HG02623 (cell line): Measurements from ENCODE around the gene PRCP.
A peak's percentile ranks its signal among the peaks of the same experiment; 100 is the strongest.

Source experiments
- ATAC-seq: cut with Tn5 transposase; IDR thresholded peaks from one replicate; pipeline ENCODE4 v1.9.1; 2021; ENCODE audit warnings: moderate library complexity; ENCODE audit not compliant: unreplicated experiment

Gene PRCP

GRCh38 chr11:82907371-82907770 is 7.1 kb upstream of the PRCP start:
- ATAC-seq, result no peak

DNA sequence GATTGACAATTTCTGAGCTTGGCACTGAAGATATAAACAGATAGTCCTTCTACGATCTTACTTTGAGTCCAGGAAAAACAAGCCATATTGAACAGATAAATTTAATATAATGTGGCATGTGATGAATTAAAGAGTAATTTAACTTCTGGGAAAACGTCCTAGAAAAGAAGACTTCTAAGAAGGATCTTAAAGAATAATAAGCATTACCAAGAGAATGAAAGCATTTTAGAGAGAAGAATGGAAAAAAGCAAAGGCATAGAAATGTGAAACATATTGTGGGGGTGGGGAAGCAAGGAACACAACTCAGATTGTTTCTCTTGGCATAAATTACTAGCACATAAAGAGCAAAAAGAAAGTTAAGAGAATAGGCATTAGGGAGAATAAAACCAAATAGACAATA is 6.7 kb upstream of the PRCP start:
- no peak for ATAC-seq

DNA sequence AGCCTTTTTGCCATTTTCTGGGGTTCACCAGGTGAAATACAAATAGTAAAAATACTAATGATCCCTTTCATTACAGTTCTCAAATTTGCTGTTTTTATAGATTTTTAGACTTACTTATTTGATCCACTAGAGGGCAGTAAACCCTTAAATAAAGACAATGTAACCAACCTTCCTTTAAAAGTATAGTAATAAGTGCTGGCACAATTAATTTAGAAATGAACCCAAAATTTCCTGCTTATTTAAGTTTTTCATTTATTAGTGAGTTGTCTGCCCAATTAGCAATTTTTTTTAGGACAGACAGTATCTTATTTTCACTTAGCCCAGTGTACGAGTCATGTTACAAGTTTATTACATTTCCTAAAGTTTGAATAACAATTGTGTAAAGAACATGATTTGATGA is 6.0 kb upstream of the PRCP start:
- ATAC-seq, result no peak

DNA sequence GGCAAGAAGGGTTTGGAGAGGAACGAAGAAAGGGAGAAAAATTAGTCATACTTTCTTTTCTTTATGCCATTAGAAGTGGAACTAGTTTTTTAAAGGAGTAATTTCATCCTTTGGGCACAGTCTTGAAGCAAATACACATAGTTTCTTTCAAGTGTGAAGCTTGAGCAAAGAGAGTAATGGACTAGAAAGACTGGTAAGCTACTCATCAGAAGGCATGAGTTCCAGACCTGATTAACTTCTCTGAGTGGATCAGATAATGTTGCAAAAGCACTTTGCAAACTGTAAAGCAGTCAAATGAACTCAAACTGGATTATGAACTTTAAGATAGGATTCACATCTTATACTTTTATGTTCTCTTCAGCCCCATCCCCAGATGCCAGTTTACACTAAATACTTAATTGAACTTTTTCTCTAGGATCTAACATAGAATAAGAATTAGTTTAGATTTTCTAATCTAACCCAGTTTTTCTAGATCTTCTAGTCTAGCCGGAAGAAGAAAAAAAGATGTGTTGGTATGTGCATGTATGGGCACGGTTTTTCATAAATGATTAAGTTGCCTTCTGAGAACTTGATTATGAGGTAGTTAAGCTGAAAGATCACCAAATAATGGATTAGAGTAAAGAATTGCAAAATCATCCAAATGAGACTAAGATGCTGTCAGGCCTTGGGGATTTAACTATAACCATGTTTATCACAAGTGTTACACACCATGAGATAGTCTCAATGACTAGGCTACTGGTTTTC is 3.8 kb upstream of the PRCP start:
- ATAC-seq, result no peak

- ATAC-seq, result no peak
These were observed 2.6 kb upstream of the PRCP start for GRCh38 chr11:82902880-82903279.

DNA sequence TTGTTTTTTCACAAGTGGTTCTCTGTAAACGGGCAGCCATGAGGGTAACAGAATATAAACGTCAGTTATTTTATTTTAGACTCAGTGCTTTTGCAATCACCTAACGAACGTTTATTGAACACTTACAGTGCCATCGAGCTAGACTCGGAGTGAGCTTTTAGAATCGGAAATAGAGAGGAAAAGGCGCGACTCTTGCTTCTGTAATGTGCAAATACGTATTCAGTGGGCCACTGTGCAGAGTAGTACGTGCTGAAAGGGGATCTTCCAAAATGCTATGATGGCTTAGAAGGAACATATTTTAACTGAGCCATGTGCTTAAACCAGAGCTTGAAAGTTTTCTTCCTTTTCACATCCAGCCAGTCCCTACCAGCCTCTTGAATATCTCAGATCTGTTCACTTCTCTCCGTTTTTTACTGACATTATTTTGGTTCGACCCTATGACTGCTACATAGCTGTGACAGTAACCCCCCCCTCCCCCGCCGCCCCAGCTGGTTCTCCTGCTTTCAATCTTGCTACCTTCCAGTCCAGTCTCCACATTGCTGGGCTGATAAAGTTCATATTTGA is 1.8 kb upstream of the PRCP start:
- ATAC-seq, result no peak

GRCh38 chr11:82901165-82901921 is 1.1 kb upstream of the PRCP start, which contains the start of gene DDIAS:
Gene DDIAS (plus strand): TSS chr11:82901736. CDS start chr11:82914739, 13,003 bp downstream.
- ATAC-seq, result peak; percentile 66

- no peak for ATAC-seq
These were observed 313 bp downstream of the PRCP start for GRCh38 chr11:82899957-82900276.

DNA sequence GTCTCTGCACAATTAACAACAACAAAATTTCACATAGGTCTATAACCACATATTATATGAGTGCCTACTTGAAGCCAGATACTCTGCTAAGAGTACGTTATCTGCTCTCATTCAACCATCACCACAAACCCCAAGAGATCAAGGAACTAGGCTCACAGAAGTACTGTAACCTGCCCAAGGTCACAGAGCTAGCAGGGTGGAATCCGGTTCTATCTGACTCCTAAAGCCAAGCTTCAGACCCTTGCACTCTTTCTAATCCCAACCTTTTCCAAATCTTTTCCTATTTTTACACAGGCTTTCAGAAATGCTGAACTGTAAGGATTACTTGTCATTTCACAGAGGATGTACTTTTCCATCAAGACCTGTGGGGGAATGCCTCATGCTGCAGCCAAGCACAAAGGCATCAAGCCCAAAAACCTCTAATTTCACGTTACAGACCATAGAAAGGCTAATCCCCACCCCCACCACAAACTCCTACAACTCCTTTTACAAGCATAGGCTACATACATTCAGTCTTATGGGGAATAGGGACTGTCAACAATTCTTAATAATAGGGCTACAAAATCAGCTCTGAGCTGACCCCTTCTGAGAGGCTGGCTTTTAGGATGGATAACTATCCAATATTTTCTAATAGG is 927 bp downstream of the PRCP start:
- ATAC-seq, result no peak

- no peak for ATAC-seq
These were observed 2.0 kb downstream of the PRCP start for GRCh38 chr11:82898241-82898640.

GRCh38 chr11:82896183-82896582 is 4.0 kb downstream of the PRCP start:
- no peak for ATAC-seq

- no peak for ATAC-seq
These were observed 4.7 kb downstream of the PRCP start for GRCh38 chr11:82895437-82896091.

GRCh38 chr11:82892611-82893169 is 7.5 kb downstream of the PRCP start:
- ATAC-seq, result no peak

- ATAC-seq, result no peak
These were observed 9.3 kb downstream of the PRCP start for GRCh38 chr11:82890936-82891335.

- no peak for ATAC-seq
These were observed 10.3 kb downstream of the PRCP start for GRCh38 chr11:82890002-82890341.

GRCh38 chr11:82889133-82890001 is 10.9 kb downstream of the PRCP start:
- no peak for ATAC-seq

DNA sequence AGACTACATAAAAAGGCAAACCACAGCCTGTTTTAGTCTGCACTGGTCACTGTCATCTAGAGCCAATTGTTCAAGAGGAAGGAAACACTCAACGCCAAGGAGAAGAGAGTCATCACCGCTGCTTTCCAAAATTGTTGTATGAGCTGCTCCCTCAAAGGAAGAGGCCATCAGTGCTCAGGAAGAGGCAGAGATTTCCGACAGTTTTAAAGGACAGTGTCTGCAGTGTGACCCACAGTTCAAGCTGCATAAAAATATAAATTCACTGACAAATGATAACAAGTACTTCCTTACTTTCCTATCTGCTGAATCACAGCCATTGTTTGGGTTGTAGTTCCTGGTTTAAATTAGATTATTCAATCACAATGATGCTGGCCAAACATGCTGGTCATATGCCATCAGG is 16.4 kb downstream of the PRCP start:
- no peak for ATAC-seq

- ATAC-seq, result no peak
These were observed 25.3 kb downstream of the PRCP start for GRCh38 chr11:82874646-82875523.

GRCh38 chr11:82873919-82874333 is 26.3 kb downstream of the PRCP start:
- no peak for ATAC-seq
